Mucosa of descending colon (tissue), 3 donors: ENCODE results near the gene ANKRD33B. TPM values are rescaled to one million over a fixed set of nuclear protein-coding genes. Genes with fewer than 3 reads are reported as not detected.

Experiments used
- ATAC-seq: fragments of 200-7000 bp; cut with Tn5 transposase; one replicate; pipeline ENCODE4 v1.9.1; 2020; ENCODE audit warnings: mild to moderate bottlenecking, moderate library complexity
- DNase-seq, 3 donors: peaks; one replicate each; pipeline ENCODE4 v3.0.0-alpha.2; 2020
- H3K36me3 ChIP-seq: fragments of 200-600 bp; one replicate; pipeline ENCODE4 v1.8.0; 2021; ENCODE audit warnings: low read depth, mild to moderate bottlenecking
- H3K4me1 ChIP-seq: fragments of 200-600 bp; one replicate; pipeline ENCODE4 v1.8.0; 2021; ENCODE audit warnings: low read depth, mild to moderate bottlenecking
- H3K4me3 ChIP-seq: fragments of 200-600 bp; one replicate; pipeline ENCODE4 v1.8.0; 2021; ENCODE audit warnings: mild to moderate bottlenecking
- H3K9me3 ChIP-seq: fragments of 200-600 bp; one replicate; pipeline ENCODE4 v1.8.0; 2021; ENCODE audit warnings: mild to moderate bottlenecking
- CTCF ChIP-seq: fragments of 200-600 bp; IDR thresholded peaks from one replicate; pipeline ENCODE4 v1.8.0; 2022; ENCODE audit warnings: antibody characterized with exemption, mild to moderate bottlenecking
- intact Hi-C, 2 donors: fragments of 100-400 bp; cut with DNase I in 1 of 2; cut with micrococcal nuclease in 1 of 2; formaldehyde crosslinking; loops; one replicate each; pipeline versions ENCODE4 v1.11.0 to v1.11.1; 2022; cut with DNase I, micrococcal nuclease
- total RNA-seq, 3 donors: library from RNA; stranded (reverse); fragmentation: NEBNext Ultra II Directional in 2 of 3; extraction: Animal tissue kit (Norgen Biotek cat#: 25700) in 2 of 3; gene quantifications; one replicate each; pipeline versions ENCODE4 v1.2.1 to v1.2.4, GENCODE V29; 2021 to 2023
- donor health status: DM: no; HTN: no; CAD: no; lungs with moderate emphysema.
- donor health status: DM: no; HTN: no; CAD: no.
- donor health status: DM: no; HTN: yes; CAD: no.

The ANKRD33B gene
- total RNA-seq, 3 donors from 2014 or later: 0.96 to 3.3 (median 1.7) TPM

GRCh38 chr5:10669983-10670382, 106.1 kb downstream of the ANKRD33B start:
- no peaks in the 10 kb centered on the region for H3K36me3 ChIP-seq
- DNase-seq: no peak
- H3K4me3 ChIP-seq: no peak overlapping the region
- no peak for TF ChIP-seq CTCF
- no peak for ATAC-seq
- intact Hi-C loops: no loop called here
- no peaks in the 10 kb centered on the region for H3K9me3 ChIP-seq
- H3K4me1 ChIP-seq: no peaks in the 10 kb centered on the region

GRCh38 chr5:10671041-10672008, 107.5 kb downstream of the ANKRD33B start:
- H3K36me3 ChIP-seq: no peaks in the 10 kb centered on the region
- no peaks in the 10 kb centered on the region for H3K4me1 ChIP-seq
- intact Hi-C loops: no loop called here
- H3K9me3 ChIP-seq: no peaks in the 10 kb centered on the region
- TF ChIP-seq CTCF: no peak
- ATAC-seq: no peak
- H3K4me3 ChIP-seq: no peak overlapping the region
- no peak for DNase-seq

GRCh38 chr5:10672146-10673016, 108.5 kb downstream of the ANKRD33B start:
- H3K4me3 ChIP-seq: no peak overlapping the region
- DNase-seq: no peak
- intact Hi-C loops: no loop called here
- H3K9me3 ChIP-seq: no peaks in the 10 kb centered on the region
- TF ChIP-seq CTCF: no peak
- no peaks in the 10 kb centered on the region for H3K36me3 ChIP-seq
- ATAC-seq: no peak
- no peaks in the 10 kb centered on the region for H3K4me1 ChIP-seq

GRCh38 chr5:10673017-10673389, 109.1 kb downstream of the ANKRD33B start:
- no peak for TF ChIP-seq CTCF
- no peaks in the 10 kb centered on the region for H3K4me1 ChIP-seq
- intact Hi-C loops: no loop called here
- DNase-seq (no peak), ATAC-seq (no peak)
- no peaks in the 10 kb centered on the region for H3K36me3 ChIP-seq
- no peak overlapping the region for H3K4me3 ChIP-seq
- H3K9me3 ChIP-seq: no peaks in the 10 kb centered on the region

GRCh38 chr5:10673407-10673806, 109.5 kb downstream of the ANKRD33B start:
- ATAC-seq: no peak
- TF ChIP-seq CTCF: no peak
- H3K36me3 ChIP-seq: no peaks in the 10 kb centered on the region
- H3K4me1 ChIP-seq: no peaks in the 10 kb centered on the region
- H3K9me3 ChIP-seq: no peaks in the 10 kb centered on the region
- intact Hi-C loops: no loop called here
- H3K4me3 ChIP-seq: no peak overlapping the region
- no peak for DNase-seq
